Fibroblast of the aortic adventitia (primary cell): ENCODE measurements around the gene DHRSX. TPM values are rescaled to one million over a fixed set of nuclear protein-coding genes. Genes with fewer than 3 reads are reported as not detected.
A peak's percentile ranks its signal among the peaks of the same experiment; 100 is the strongest.

Source experiments
- DNase-seq: peaks from one replicate; pipeline ENCODE4 v3.0.0-alpha.2; 2010; ENCODE audit warnings: low read depth
- H3K4me3 ChIP-seq: 2 replicates; pipeline ENCODE4 v1.5.1; 2011; ENCODE audit warnings: low read depth, mild to moderate bottlenecking, control low read depth, low read length, moderate library complexity
- CTCF ChIP-seq: IDR thresholded peaks from 2 replicates; pipeline ENCODE4 v1.5.1; 2011; ENCODE audit warnings: mild to moderate bottlenecking, low read length, control low read depth, inconsistent platforms; ENCODE audit not compliant: insufficient read depth
- total RNA-seq: library from RNA; depleted of rRNA; stranded (reverse); fragments of >200 nt; gene quantifications from 2 replicates; pipeline ENCODE4 v1.2.3, GENCODE V29; 2012; ENCODE audit warnings: low replicate concordance

Gene DHRSX
- total RNA-seq, 1 donor: 17.5 TPM

GRCh38 chrX:2452317-2452784 lies 48.4 kb downstream of the DHRSX start:
- TF ChIP-seq CTCF: no peak
- DNase-seq: no peak
- H3K4me3 ChIP-seq: no peak overlapping the region

DNA sequence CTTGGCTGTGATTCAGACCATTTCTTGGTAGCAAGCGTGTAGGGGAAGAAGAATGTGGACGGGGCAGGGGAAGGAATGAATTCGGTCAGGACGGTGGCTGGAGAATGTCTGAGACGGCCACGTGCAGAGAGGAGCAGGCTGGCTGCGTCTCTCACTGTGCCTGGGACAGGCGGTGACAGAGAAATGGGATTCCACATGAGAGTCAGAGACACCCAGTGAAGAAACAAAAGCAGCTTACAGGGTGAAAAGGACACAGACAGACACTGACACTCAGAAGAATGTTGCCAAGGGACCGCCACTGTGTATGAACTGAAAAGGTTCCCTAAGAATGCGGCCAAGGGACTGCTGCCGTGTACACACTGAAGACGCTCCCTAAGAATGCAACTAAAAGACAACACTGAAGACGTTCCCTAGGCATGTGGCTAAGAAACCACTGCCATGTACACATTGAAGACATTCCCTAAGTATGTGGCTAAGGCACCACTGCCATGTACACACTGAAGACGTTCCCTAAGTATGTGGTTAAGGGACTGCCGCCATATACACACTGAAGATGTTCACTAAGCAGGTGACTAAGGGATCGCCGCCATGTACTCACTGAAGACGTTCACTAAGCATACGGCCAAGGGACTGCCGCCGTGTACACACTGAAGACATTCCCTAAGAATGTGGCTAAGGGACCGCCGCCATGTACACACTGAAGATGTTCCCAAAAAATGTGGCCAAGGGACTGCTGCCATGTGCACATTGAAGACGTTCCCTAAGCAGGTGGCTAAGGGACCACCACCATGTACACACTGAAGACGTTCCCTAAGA lies 49.1 kb downstream of the DHRSX start:
- peak; percentile 52 for DNase-seq
- H3K4me3 ChIP-seq: no peak overlapping the region
- no peak for TF ChIP-seq CTCF

GRCh38 chrX:2450681-2451080 lies 50.1 kb downstream of the DHRSX start:
- no peak overlapping the region for H3K4me3 ChIP-seq
- DNase-seq: no peak
- no peak for TF ChIP-seq CTCF

DNA sequence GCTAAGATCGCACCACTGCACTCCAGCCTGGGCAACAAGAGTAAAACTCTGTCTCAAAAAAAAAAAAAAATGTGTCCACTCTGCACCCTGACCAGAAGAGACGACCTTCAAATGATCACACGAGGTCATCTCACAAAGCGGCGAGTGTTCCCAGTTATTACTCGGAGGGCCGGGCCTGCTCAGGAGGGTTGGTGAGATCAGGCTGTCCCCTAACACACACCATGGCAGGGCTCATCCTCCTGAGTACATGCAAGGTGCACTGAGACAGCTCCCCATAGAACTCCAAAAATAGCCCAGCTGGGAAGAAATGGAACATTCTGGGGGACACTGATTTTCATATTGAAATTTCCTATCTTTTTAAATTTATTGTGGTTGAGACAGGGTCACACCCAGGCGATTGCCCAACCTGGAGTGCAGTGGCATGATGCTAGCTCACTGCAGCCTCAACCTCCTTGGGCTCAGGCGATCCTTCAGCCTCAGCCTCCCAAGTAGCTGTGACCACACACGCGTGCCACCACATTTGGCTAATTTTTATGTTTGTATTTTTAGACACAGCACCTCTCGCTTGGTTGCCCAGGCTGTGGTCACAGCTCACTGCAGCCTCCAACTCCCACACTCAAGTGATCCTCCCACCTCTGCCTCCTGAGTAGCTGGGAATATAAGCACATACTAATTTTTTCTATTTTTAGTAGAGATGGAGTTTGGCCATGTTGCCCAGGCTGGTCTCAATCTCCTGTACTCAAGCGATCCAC lies 51.5 kb downstream of the DHRSX start:
- H3K4me3 ChIP-seq: no peak overlapping the region
- no peak for DNase-seq
- TF ChIP-seq CTCF: no peak

DNA sequence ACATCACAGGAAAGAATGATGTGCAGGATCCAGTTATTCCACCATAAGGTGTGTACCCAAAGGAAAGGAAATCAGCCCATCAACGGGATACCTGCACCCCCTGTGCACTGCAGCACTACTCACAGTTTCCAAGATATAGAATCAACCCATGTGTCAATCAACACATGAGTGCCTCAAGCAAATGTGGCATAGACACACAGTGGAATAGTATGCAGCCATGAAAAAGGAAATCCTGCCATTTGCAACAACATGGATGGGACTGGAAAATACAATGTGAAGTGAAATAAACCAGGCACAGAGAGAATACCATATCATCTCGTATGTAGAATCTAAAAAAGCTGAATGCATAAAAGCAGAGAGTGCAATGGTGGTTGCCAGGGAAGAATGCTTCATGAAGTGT lies 53.3 kb downstream of the DHRSX start:
- no peak for DNase-seq
- no peak overlapping the region for H3K4me3 ChIP-seq
- TF ChIP-seq CTCF: no peak

DNA sequence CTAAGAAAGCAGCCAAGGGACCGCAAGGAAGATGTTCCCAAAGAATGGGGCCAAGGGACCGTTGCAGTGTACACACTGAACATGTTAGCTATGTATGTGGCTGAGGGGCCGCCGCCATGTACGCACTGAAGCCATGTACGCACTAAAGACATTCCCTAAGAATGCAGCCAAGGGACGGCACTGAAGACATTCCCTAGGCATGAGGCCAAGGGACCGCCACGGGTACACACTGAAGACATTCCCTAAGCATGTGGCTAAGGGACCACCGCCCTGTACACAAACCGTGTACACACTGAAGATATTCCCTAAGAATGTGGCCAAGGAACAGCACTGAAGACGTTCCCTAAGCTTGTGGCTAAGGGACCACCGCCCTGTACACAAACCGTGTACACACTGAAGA lies 54.0 kb downstream of the DHRSX start:
- no peak for TF ChIP-seq CTCF
- H3K4me3 ChIP-seq: no peak overlapping the region
- DNase-seq: no peak
